K562 (cell line): ENCODE data around the gene TMEM117. TPM values are rescaled to one million over a fixed set of nuclear protein-coding genes. Genes with fewer than 3 reads are reported as not detected.

Experiments used
- ATAC-seq: fragments of 200-7000 bp; cut with Tn5 transposase; 3 replicates; pipeline ENCODE4 v1.9.1; 2020; ENCODE audit warnings: moderate library complexity
- BruUV-seq: library from RNA; stranded (reverse); fragments of 400-500 nt; replicated peaks from 2 replicates; lab custom pipeline; 2021; lab: Mats Ljungman, UMichigan
- CTCF ChIA-PET: fragments of 300-600 bp; formaldehyde crosslinking; extraction: SDS; loops from one replicate; lab custom pipeline; 2021; ENCODE audit warnings: low intra/inter-chr PET ratio; lab: Yijun Ruan, JAX
- POLR2A ChIA-PET: fragments of 300-600, 350-650 bp; sonication (Branson Sonifier 250); formaldehyde crosslinking; extraction: SDS; loops from one replicate; lab custom pipeline; 2021; ENCODE audit warnings: antibody characterized with exemption, inconsistent platforms; lab: Yijun Ruan, JAX
- DNase-seq, 4 experiments: peaks; one replicate each; pipeline versions ENCODE4 v3.0.0 to v3.0.0-alpha.2; 2011 to 2018; ENCODE audit warnings: low spot score in 3 of 4, mixed read lengths in 3 of 4; ENCODE audit errors: extremely low read depth in 1 of 4
- FAIRE-seq: peaks from 2 replicates; lab custom pipeline; 2011; peaks lifted over from hg19 to GRCh38; lab: Jason Lieb, UNC
- H2AFZ ChIP-seq: 2 replicates; pipeline ENCODE4 v1.6.0; 2011; ENCODE audit warnings: low read depth, low read length, control low read depth, inconsistent platforms
- H3K27ac ChIP-seq: fragments of 200-600 bp; 3 replicates; pipeline ENCODE4 v1.8.0; 2011; ENCODE audit warnings: low read depth, mild to moderate bottlenecking, control low read depth, inconsistent platforms, low read length, moderate library complexity, mixed read lengths; ENCODE audit errors: extremely low read depth
- H3K27me3 ChIP-seq, 2 experiments: fragments of 300-600 bp in 1 of 2; 2 replicates in 1 of 2; 3 replicates in 1 of 2; pipeline versions ENCODE4 v1.6.0 to v1.8.0; 2011; ENCODE audit warnings: inconsistent platforms in 2 of 2, low read length in 2 of 2, mild to moderate bottlenecking in 1 of 2, mixed read lengths in 1 of 2, moderate library complexity in 1 of 2; ENCODE audit not compliant: control insufficient read depth in 2 of 2, insufficient read depth in 2 of 2
- H3K36me3 ChIP-seq: fragments of 300-600 bp; 3 replicates; pipeline ENCODE4 v1.8.0; 2011; ENCODE audit warnings: mild to moderate bottlenecking, low read length, inconsistent platforms; ENCODE audit not compliant: control insufficient read depth, insufficient read depth
- H3K4me1 ChIP-seq, 2 experiments: fragments of 200-600 bp in 1 of 2; replicated peaks in 1 of 2; 2 replicates in 1 of 2; 3 replicates in 1 of 2; pipeline versions ENCODE4 v1.5.1 to v1.8.0; 2011; ENCODE audit warnings: inconsistent platforms in 2 of 2, low read length in 2 of 2, mild to moderate bottlenecking in 1 of 2, mixed read lengths in 1 of 2, moderate library complexity in 1 of 2; ENCODE audit not compliant: control insufficient read depth in 2 of 2, insufficient read depth in 2 of 2
- H3K4me2 ChIP-seq: 2 replicates; pipeline ENCODE4 v1.6.1; 2011; ENCODE audit warnings: low read length, control low read depth, inconsistent platforms, mixed read lengths; ENCODE audit not compliant: insufficient read depth
- H3K4me3 ChIP-seq: fragments of 200-600 bp; sonication (generic), shearing (Covaris generic); 2 replicates; pipeline ENCODE4 v1.5.1; 2016; ENCODE audit warnings: control low read depth, inconsistent platforms
- H3K79me2 ChIP-seq: fragments of 200-600 bp; 3 replicates; pipeline ENCODE4 v1.8.0; 2011; ENCODE audit warnings: low read length, inconsistent platforms; ENCODE audit not compliant: control insufficient read depth, insufficient read depth
- H3K9ac ChIP-seq, 2 experiments: 2 replicates each; pipeline versions ENCODE4 v1.6.0 to v1.6.1; 2011; ENCODE audit warnings: low read depth in 2 of 2, low read length in 2 of 2, control low read depth in 1 of 2, inconsistent platforms in 1 of 2, mild to moderate bottlenecking in 1 of 2, mixed read lengths in 1 of 2; ENCODE audit not compliant: insufficient read depth in 1 of 2
- H3K9me1 ChIP-seq: one replicate; pipeline ENCODE4 v1.6.0; 2011; ENCODE audit warnings: inconsistent platforms, mild to moderate bottlenecking, low read length, moderate library complexity; ENCODE audit not compliant: control insufficient read depth, insufficient read depth
- H3K9me3 ChIP-seq: replicated peaks from 2 replicates; pipeline ENCODE4 v1.5.1; 2011; ENCODE audit warnings: low read depth, low read length, inconsistent platforms; ENCODE audit not compliant: control insufficient read depth, insufficient read depth
- H4K20me1 ChIP-seq: replicated peaks from 2 replicates; pipeline ENCODE4 v1.6.1; 2011; ENCODE audit warnings: low read length, inconsistent platforms, mixed read lengths; ENCODE audit not compliant: control insufficient read depth, insufficient read depth
- HEY1 ChIP-seq: fragments of 250-450 bp; sonication (Bioruptor Pico); IDR thresholded peaks from 2 replicates; pipeline ENCODE4 v1.5.0; 2020; ENCODE audit warnings: mild to moderate bottlenecking, moderate library complexity, borderline replicate concordance
- HOXB6 ChIP-seq: fragments of 250-450 bp; sonication (Bioruptor Pico); IDR thresholded peaks from 2 replicates; pipeline ENCODE4 v1.5.1; 2022; ENCODE audit warnings: mild to moderate bottlenecking, borderline replicate concordance
- IRF9 ChIP-seq: fragments of 450-650 bp; IDR thresholded peaks from 2 replicates; pipeline ENCODE4 v1.6.1; 2016; ENCODE audit warnings: missing biosample characterization, missing genetic modification characterization
- MXD1 ChIP-seq: fragments of 250-450 bp; sonication (Bioruptor Pico); IDR thresholded peaks from 2 replicates; pipeline ENCODE4 v1.8.0; 2021; ENCODE audit warnings: borderline replicate concordance, mild to moderate bottlenecking, moderate library complexity; ENCODE audit not compliant: poor library complexity, severe bottlenecking
- POLR2H ChIP-seq: IDR thresholded peaks from 2 replicates; pipeline ENCODE4 v1.6.1; 2016; ENCODE audit warnings: missing genetic modification characterization, low read depth, mild to moderate bottlenecking, control low read depth, missing compliant biosample characterization, moderate library complexity
- RBM14 ChIP-seq: fragments of 200-400 bp; formaldehyde crosslinking; IDR thresholded peaks from 2 replicates; pipeline ENCODE4 v1.6.1; 2018; ENCODE audit warnings: low read depth, mild to moderate bottlenecking, low read length, moderate library complexity, borderline replicate concordance; ENCODE audit not compliant: insufficient read depth
- SIN3A ChIP-seq, 2 experiments: fragments of 150-350 bp in 1 of 2; IDR thresholded peaks; 2 replicates each; pipeline ENCODE4 v1.6.1; 2011 to 2016; ENCODE audit warnings: borderline replicate concordance in 2 of 2, low read depth in 2 of 2, low read length in 2 of 2, mild to moderate bottlenecking in 2 of 2, moderate library complexity in 2 of 2; ENCODE audit not compliant: control insufficient read depth in 1 of 2
- TRIM24 ChIP-seq, 2 experiments: fragments of 450-650 bp; IDR thresholded peaks; 2 replicates each; pipeline ENCODE4 v1.6.1; 2016
- ZC3H8 ChIP-seq: fragments of 450-650 bp; IDR thresholded peaks from 2 replicates; pipeline ENCODE4 v1.6.1; 2017
- ZNF3 ChIP-seq: fragments of 250-450 bp; sonication (Bioruptor Pico); IDR thresholded peaks from 2 replicates; pipeline ENCODE4 v1.5.0; 2021; ENCODE audit warnings: mild to moderate bottlenecking, moderate library complexity
- ZNF449 ChIP-seq: fragments of 250-450 bp; sonication (Bioruptor Pico); IDR thresholded peaks from 2 replicates; pipeline ENCODE4 v1.8.0; 2022; ENCODE audit warnings: moderate library complexity, mild to moderate bottlenecking, inconsistent platforms
- ZNF699 ChIP-seq: fragments of 250-450 bp; sonication (Bioruptor Pico); IDR thresholded peaks from 2 replicates; pipeline ENCODE4 v1.8.0; 2021; ENCODE audit warnings: mild to moderate bottlenecking, moderate library complexity; ENCODE audit not compliant: insufficient replicate concordance
- WGBS: fragments of 100-300 bp; shearing (Covaris generic); methylation state at CpG from one replicate; pipeline ENCODE4 v1.1.6; 2016; ENCODE audit warnings: low coverage, mixed read lengths; ENCODE audit not compliant: insufficient coverage; ENCODE audit errors: missing lambda C conversion rate; 5-methylcytosine and 5-hydroxymethylcytosine counted together
- in situ Hi-C: fragments of 300-500 bp; cut with MboI; formaldehyde crosslinking; loops from 4 replicates; pipeline ENCODE4 v1.15.0; 2018; ENCODE audit warnings: inconsistent platforms, mixed read lengths
- intact Hi-C: fragments of 100-400 bp; cut with micrococcal nuclease; formaldehyde crosslinking; loops from 2 replicates; pipeline ENCODE4 v1.14.2; 2022
- polyA plus RNA-seq, 8 experiments: library from polyadenylated mRNA; depleted of rRNA in 4 of 8; stranded (reverse) in 5 of 8; unstranded in 3 of 8; fragments of >200 nt; fragmentation: Nextera tagmentation in 2 of 8; fragmentation: Illumina TruSeq in 1 of 8; extraction: Ambion mirVana in 2 of 8; extraction: Trizol in 1 of 8; gene quantifications; 2 replicates each; pipeline versions ENCODE4 v1.2.1 to v1.2.3, GENCODE V29; 2011 to 2014; ENCODE audit warnings: inconsistent platforms in 1 of 8, missing spikeins in 1 of 8
- total RNA-seq, 7 experiments: library from RNA; depleted of rRNA in 6 of 7; stranded (reverse); fragments of >200 nt in 6 of 7; fragmentation: Illumina TruSeq in 2 of 7; extraction: Trizol in 2 of 7; gene quantifications; 2 replicates each; pipeline versions ENCODE4 v1.2.1 to v1.2.3, GENCODE V29; 2011 to 2021; ENCODE audit warnings: low replicate concordance in 1 of 7

The TMEM117 gene
- total and polyA plus RNA-seq, 9 of the 15 experiments (the other 6 are each of a cell fraction or from before 2014, with no cell fraction given), result 0.31 to 2.8 (median 1.0) TPM

GRCh38 chr12:43931187-43931586 lies 95.3 kb downstream of the TMEM117 start (continued):
- TF ChIP-seq ZNF449 (CRISPR knock-in tag) (no peak), MXD1 (CRISPR knock-in tag) (no peak), HEY1 (CRISPR knock-in tag) (no peak)

- no peak for FAIRE-seq
- TF ChIP-seq IRF9 (tag), result no peak
- TF ChIP-seq ZNF699, result no peak
- no peak for TF ChIP-seq POLR2H
- TF ChIP-seq ZNF3 (CRISPR knock-in tag), result no peak
- no peak for TF ChIP-seq RBM14
- no peak for TF ChIP-seq SIN3A (IDR thresholded peaks at IDR 0.05; ENCODE audit: borderline replicate concordance in 2 of 2, control insufficient read depth in 1 of 2, low read depth in 2 of 2, low read length in 2 of 2)
- no peak for TF ChIP-seq TRIM24 (IDR thresholded peaks at IDR 0.05)
- no peak for TF ChIP-seq HOXB6
- TF ChIP-seq ZC3H8, result no peak
- TF ChIP-seq, all 486 proteins: peak for 0
- in situ Hi-C loops, result no loop called here
These were observed 99.7 kb downstream of the TMEM117 start for GRCh38 chr12:43935581-43935980.

More at GRCh38 chr12:43935581-43935980, 99.7 kb downstream of the TMEM117 start:
- no peaks in the 10 kb centered on the region for H3K79me2 ChIP-seq
- H3K9ac ChIP-seq, result no peak overlapping the region
- H3K36me3 ChIP-seq, result no peaks in the 10 kb centered on the region
- DNase-seq, result no peak
- no peak for ATAC-seq
- H3K4me1 ChIP-seq, result no peaks in the 10 kb centered on the region
- BruUV-seq, result no TSS peak
- intact Hi-C loops, result no loop called here
- no peaks in the 10 kb centered on the region for H4K20me1 ChIP-seq
- WGBS, result 0% methylated on average over 1 of the region's 1 CpG
- no peaks in the 10 kb centered on the region for H3K9me1 ChIP-seq
- H3K9me3 ChIP-seq, result no peaks in the 10 kb centered on the region
- POLR2A ChIA-PET, result no interaction called here
- no peak overlapping the region for H2AFZ ChIP-seq
- no peaks in the 10 kb centered on the region for H3K27me3 ChIP-seq
- CTCF ChIA-PET, result interaction anchor here (0.6 kb wide), 1 partner anchor 14 kb away, joined by 3 read pairs; no protein-coding TSS in a partner anchor
- H3K27ac ChIP-seq, result no peak overlapping the region
- H3K4me2 ChIP-seq, result no peak overlapping the region
- no peak overlapping the region for H3K4me3 ChIP-seq
